Measurements from ENCODE around the gene ADGRA1.

ADGRA1 gene

GRCh38 chr10:133056651-133057178 lies 31.0 kb upstream of the ADGRA1 start:
- no peak for DNase-seq

GRCh38 chr10:133058331-133059092 lies 29.2 kb upstream of the ADGRA1 start:
- no peak for DNase-seq

- no peak for DNase-seq
These were observed 28.6 kb upstream of the ADGRA1 start for GRCh38 chr10:133059093-133059470.

GRCh38 chr10:133059571-133059970 lies 28.2 kb upstream of the ADGRA1 start:
- no peak for DNase-seq

GRCh38 chr10:133060022-133060421 lies 27.7 kb upstream of the ADGRA1 start:
- DNase-seq, result no peak

GRCh38 chr10:133060466-133060865 lies 27.3 kb upstream of the ADGRA1 start:
- DNase-seq, result no peak

GRCh38 chr10:133060881-133061280 lies 26.8 kb upstream of the ADGRA1 start:
- DNase-seq, result no peak

GRCh38 chr10:133061296-133062038 lies 26.3 kb upstream of the ADGRA1 start:
- no peak for DNase-seq

GRCh38 chr10:133062085-133062484 lies 25.6 kb upstream of the ADGRA1 start:
- DNase-seq, result no peak

- no peak for DNase-seq
These were observed 25.1 kb upstream of the ADGRA1 start for GRCh38 chr10:133062635-133063034.

- DNase-seq, result no peak
These were observed 20.3 kb upstream of the ADGRA1 start for GRCh38 chr10:133067149-133068105.

- no peak for DNase-seq
These were observed 19.4 kb upstream of the ADGRA1 start for GRCh38 chr10:133068111-133069032.

GRCh38 chr10:133069033-133069525 lies 18.6 kb upstream of the ADGRA1 start:
- no peak for DNase-seq

GRCh38 chr10:133070405-133070804 lies 17.3 kb upstream of the ADGRA1 start:
- no peak for DNase-seq

- DNase-seq, result no peak
These were observed 16.9 kb upstream of the ADGRA1 start for GRCh38 chr10:133070810-133071209.

- no peak for DNase-seq
These were observed 16.0 kb upstream of the ADGRA1 start for GRCh38 chr10:133071733-133072132.

GRCh38 chr10:133072196-133072595 lies 15.5 kb upstream of the ADGRA1 start:
- DNase-seq, result no peak

GRCh38 chr10:133072720-133073390 lies 14.9 kb upstream of the ADGRA1 start:
- no peak for DNase-seq

- DNase-seq, result no peak
These were observed 12.2 kb upstream of the ADGRA1 start for GRCh38 chr10:133075346-133076137.

Data from HCEC 1CT (cell line).